ENCODE data around the gene FNBP1L. TPM values are rescaled to one million over a fixed set of nuclear protein-coding genes. Genes with fewer than 3 reads are reported as not detected.

FNBP1L gene
- total and polyA plus RNA-seq, 2 experiments from 2014 or later, result 56.3 to 132 TPM

DNA sequence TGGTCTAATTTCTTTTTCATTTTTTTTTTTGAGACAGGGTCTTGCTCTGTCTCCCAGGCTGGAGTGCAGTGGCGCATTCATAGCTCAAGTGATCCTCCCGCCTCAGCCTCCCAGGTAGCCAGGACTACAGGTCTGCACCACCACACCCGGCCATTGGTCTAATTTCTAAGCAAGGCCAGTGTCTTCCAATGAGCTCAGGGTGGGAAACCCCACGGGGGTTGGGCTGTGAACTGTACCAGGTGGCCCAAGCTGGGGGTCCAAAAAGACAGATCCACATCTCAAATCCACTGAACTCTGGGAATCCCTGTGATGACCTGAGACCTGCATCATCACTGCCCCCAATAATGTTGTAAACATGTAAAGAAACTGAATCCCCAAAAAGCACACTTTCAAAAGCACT is 154.2 kb downstream of the FNBP1L start:
- H3K27me3 ChIP-seq (ENCODE audit: insufficient read depth), result no peaks in the 10 kb centered on the region
- ATAC-seq (no peak), DNase-seq (ENCODE audit: low spot score) (no peak)
- Mint-ChIP-seq H3K36me3 (ENCODE audit: low read depth) (no peaks in the 10 kb centered on the region; the same call in 2 of the 3 replicates), H3K27ac (no peak overlapping the region), H3K4me3 (no peak overlapping the region), H3K9me3 (no peaks in the 10 kb centered on the region), H3K4me1 (peaks cover 10% of the 10 kb centered on the region), H3K27me3 (ENCODE audit: insufficient read depth, low read depth, poor library complexity) (no peaks in the 10 kb centered on the region)
- H3K9me2 ChIP-seq (ENCODE audit: insufficient read depth), result no peaks in the 10 kb centered on the region
- no peaks in the 10 kb centered on the region for H3F3A ChIP-seq (replicated peaks; ENCODE audit: low read depth)
- no peak for TF ChIP-seq STAT1 (IDR thresholded peaks at IDR 0.05; ENCODE audit: unreplicated experiment)
- TF ChIP-seq, protein P1, sequence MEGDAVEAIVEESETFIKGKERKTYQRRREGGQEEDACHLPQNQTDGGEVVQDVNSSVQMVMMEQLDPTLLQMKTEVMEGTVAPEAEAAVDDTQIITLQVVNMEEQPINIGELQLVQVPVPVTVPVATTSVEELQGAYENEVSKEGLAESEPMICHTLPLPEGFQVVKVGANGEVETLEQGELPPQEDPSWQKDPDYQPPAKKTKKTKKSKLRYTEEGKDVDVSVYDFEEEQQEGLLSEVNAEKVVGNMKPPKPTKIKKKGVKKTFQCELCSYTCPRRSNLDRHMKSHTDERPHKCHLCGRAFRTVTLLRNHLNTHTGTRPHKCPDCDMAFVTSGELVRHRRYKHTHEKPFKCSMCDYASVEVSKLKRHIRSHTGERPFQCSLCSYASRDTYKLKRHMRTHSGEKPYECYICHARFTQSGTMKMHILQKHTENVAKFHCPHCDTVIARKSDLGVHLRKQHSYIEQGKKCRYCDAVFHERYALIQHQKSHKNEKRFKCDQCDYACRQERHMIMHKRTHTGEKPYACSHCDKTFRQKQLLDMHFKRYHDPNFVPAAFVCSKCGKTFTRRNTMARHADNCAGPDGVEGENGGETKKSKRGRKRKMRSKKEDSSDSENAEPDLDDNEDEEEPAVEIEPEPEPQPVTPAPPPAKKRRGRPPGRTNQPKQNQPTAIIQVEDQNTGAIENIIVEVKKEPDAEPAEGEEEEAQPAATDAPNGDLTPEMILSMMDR (conservative IDR thresholded peaks at IDR 0.05; ENCODE audit: low read depth in 2 of 2), result no peak
- TF ChIP-seq NANOG (IDR thresholded peaks at IDR 0.05; ENCODE audit: borderline replicate concordance), result no peak
- TF ChIP-seq JUNB (IDR thresholded peaks at IDR 0.05; ENCODE audit: unreplicated experiment), result no peak
- no peak for TF ChIP-seq ZNF331 (CRISPR knock-in tag; IDR thresholded peaks at IDR 0.05; ENCODE audit: low read depth)
- TF ChIP-seq ZNF114 (CRISPR knock-in tag; IDR thresholded peaks at IDR 0.05), result no peak
- no peak for TF ChIP-seq POLR2AphosphoS5 (IDR thresholded peaks at IDR 0.05; ENCODE audit: low read depth)
- TF ChIP-seq CREB1 (CRISPR knock-in tag; IDR thresholded peaks at IDR 0.05; ENCODE audit: low read depth), result no peak
- no peak for TF ChIP-seq EZH2phosphoT487 (IDR thresholded peaks at IDR 0.05; ENCODE audit: unreplicated experiment)
- no peak for TF ChIP-seq EZH2 (IDR thresholded peaks at IDR 0.05; ENCODE audit: low read depth, unreplicated experiment)
- TF ChIP-seq, protein P2, sequence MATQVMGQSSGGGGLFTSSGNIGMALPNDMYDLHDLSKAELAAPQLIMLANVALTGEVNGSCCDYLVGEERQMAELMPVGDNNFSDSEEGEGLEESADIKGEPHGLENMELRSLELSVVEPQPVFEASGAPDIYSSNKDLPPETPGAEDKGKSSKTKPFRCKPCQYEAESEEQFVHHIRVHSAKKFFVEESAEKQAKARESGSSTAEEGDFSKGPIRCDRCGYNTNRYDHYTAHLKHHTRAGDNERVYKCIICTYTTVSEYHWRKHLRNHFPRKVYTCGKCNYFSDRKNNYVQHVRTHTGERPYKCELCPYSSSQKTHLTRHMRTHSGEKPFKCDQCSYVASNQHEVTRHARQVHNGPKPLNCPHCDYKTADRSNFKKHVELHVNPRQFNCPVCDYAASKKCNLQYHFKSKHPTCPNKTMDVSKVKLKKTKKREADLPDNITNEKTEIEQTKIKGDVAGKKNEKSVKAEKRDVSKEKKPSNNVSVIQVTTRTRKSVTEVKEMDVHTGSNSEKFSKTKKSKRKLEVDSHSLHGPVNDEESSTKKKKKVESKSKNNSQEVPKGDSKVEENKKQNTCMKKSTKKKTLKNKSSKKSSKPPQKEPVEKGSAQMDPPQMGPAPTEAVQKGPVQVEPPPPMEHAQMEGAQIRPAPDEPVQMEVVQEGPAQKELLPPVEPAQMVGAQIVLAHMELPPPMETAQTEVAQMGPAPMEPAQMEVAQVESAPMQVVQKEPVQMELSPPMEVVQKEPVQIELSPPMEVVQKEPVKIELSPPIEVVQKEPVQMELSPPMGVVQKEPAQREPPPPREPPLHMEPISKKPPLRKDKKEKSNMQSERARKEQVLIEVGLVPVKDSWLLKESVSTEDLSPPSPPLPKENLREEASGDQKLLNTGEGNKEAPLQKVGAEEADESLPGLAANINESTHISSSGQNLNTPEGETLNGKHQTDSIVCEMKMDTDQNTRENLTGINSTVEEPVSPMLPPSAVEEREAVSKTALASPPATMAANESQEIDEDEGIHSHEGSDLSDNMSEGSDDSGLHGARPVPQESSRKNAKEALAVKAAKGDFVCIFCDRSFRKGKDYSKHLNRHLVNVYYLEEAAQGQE (IDR thresholded peaks at IDR 0.05; ENCODE audit: unreplicated experiment), result no peak
- TF ChIP-seq, protein P3, sequence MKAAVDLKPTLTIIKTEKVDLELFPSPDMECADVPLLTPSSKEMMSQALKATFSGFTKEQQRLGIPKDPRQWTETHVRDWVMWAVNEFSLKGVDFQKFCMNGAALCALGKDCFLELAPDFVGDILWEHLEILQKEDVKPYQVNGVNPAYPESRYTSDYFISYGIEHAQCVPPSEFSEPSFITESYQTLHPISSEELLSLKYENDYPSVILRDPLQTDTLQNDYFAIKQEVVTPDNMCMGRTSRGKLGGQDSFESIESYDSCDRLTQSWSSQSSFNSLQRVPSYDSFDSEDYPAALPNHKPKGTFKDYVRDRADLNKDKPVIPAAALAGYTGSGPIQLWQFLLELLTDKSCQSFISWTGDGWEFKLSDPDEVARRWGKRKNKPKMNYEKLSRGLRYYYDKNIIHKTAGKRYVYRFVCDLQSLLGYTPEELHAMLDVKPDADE (IDR thresholded peaks at IDR 0.05), result no peak
- TF ChIP-seq, protein P4, sequence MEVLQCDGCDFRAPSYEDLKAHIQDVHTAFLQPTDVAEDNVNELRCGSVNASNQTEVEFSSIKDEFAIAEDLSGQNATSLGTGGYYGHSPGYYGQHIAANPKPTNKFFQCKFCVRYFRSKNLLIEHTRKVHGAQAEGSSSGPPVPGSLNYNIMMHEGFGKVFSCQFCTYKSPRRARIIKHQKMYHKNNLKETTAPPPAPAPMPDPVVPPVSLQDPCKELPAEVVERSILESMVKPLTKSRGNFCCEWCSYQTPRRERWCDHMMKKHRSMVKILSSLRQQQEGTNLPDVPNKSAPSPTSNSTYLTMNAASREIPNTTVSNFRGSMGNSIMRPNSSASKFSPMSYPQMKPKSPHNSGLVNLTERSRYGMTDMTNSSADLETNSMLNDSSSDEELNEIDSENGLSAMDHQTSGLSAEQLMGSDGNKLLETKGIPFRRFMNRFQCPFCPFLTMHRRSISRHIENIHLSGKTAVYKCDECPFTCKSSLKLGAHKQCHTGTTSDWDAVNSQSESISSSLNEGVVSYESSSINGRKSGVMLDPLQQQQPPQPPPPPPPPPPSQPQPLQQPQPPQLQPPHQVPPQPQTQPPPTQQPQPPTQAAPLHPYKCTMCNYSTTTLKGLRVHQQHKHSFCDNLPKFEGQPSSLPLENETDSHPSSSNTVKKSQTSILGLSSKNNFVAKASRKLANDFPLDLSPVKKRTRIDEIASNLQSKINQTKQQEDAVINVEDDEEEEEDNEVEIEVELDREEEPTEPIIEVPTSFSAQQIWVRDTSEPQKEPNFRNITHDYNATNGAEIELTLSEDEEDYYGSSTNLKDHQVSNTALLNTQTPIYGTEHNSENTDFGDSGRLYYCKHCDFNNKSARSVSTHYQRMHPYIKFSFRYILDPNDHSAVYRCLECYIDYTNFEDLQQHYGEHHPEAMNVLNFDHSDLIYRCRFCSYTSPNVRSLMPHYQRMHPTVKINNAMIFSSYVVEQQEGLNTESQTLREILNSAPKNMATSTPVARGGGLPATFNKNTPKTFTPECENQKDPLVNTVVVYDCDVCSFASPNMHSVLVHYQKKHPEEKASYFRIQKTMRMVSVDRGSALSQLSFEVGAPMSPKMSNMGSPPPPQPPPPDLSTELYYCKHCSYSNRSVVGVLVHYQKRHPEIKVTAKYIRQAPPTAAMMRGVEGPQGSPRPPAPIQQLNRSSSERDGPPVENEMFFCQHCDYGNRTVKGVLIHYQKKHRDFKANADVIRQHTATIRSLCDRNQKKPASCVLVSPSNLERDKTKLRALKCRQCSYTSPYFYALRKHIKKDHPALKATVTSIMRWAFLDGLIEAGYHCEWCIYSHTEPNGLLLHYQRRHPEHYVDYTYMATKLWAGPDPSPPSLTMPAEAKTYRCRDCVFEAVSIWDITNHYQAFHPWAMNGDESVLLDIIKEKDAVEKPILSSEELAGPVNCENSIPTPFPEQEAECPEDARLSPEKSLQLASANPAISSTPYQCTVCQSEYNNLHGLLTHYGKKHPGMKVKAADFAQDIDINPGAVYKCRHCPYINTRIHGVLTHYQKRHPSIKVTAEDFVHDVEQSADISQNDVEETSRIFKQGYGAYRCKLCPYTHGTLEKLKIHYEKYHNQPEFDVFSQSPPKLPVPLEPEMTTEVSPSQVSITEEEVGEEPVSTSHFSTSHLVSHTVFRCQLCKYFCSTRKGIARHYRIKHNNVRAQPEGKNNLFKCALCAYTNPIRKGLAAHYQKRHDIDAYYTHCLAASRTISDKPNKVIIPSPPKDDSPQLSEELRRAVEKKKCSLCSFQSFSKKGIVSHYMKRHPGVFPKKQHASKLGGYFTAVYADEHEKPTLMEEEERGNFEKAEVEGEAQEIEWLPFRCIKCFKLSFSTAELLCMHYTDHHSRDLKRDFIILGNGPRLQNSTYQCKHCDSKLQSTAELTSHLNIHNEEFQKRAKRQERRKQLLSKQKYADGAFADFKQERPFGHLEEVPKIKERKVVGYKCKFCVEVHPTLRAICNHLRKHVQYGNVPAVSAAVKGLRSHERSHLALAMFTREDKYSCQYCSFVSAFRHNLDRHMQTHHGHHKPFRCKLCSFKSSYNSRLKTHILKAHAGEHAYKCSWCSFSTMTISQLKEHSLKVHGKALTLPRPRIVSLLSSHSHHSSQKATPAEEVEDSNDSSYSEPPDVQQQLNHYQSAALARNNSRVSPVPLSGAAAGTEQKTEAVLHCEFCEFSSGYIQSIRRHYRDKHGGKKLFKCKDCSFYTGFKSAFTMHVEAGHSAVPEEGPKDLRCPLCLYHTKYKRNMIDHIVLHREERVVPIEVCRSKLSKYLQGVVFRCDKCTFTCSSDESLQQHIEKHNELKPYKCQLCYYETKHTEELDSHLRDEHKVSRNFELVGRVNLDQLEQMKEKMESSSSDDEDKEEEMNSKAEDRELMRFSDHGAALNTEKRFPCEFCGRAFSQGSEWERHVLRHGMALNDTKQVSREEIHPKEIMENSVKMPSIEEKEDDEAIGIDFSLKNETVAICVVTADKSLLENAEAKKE (CRISPR knock-in tag; IDR thresholded peaks at IDR 0.05), result no peak
- no peaks in the 10 kb centered on the region for H3K36me3 ChIP-seq (ENCODE audit: insufficient read depth)
- H3K4me3 ChIP-seq, result no peak overlapping the region
- no peak overlapping the region for H3K27ac ChIP-seq (ENCODE audit: low read depth)
- no peaks in the 10 kb centered on the region for H3K79me2 ChIP-seq (replicated peaks; ENCODE audit: insufficient read depth)
- H3K4me1 ChIP-seq (ENCODE audit: insufficient read depth), result peaks cover 9% of the 10 kb centered on the region; the same call in 1 of the 2 replicates
- H3K4me2 ChIP-seq, result no peak overlapping the region
- no peaks in the 10 kb centered on the region for H4K20me1 ChIP-seq (replicated peaks; ENCODE audit: insufficient read depth)
- H2AFZ ChIP-seq, result no peak overlapping the region
